Nephron progenitor cell (in vitro differentiated cells): ENCODE data around the gene COA3.

Experiments
- DNase-seq: peaks from one replicate; pipeline ENCODE4 v3.0.0; 2021
- H3K27ac Mint-ChIP-seq: 2 replicates; pipeline ENCODE4 v1.8.0; 2021; ENCODE audit warnings: mild to moderate bottlenecking, moderate library complexity, mixed read lengths
- H3K27me3 Mint-ChIP-seq: 2 replicates; pipeline ENCODE4 v1.8.0; 2021; ENCODE audit warnings: mild to moderate bottlenecking, low read depth, mixed read lengths; ENCODE audit not compliant: poor library complexity
- H3K36me3 Mint-ChIP-seq: 2 replicates; pipeline ENCODE4 v1.8.0; 2021; ENCODE audit warnings: low read depth, mixed read lengths
- H3K4me1 Mint-ChIP-seq: 2 replicates; pipeline ENCODE4 v1.8.0; 2021; ENCODE audit warnings: mixed read lengths
- H3K4me3 Mint-ChIP-seq: 2 replicates; pipeline ENCODE4 v1.8.0; 2021; ENCODE audit warnings: mild to moderate bottlenecking, moderate library complexity, mixed read lengths
- H3K9me3 Mint-ChIP-seq: 2 replicates; pipeline ENCODE4 v1.8.0; 2021; ENCODE audit warnings: mild to moderate bottlenecking, moderate library complexity, mixed read lengths
- TF ChIP-seq, protein P1 (sequence below): fragments of 200-600 bp; sonication (generic); IDR thresholded peaks from 2 replicates; pipeline ENCODE4 v1.5.0; 2021; ENCODE audit warnings: antibody characterized with exemption

Gene COA3

DNA sequence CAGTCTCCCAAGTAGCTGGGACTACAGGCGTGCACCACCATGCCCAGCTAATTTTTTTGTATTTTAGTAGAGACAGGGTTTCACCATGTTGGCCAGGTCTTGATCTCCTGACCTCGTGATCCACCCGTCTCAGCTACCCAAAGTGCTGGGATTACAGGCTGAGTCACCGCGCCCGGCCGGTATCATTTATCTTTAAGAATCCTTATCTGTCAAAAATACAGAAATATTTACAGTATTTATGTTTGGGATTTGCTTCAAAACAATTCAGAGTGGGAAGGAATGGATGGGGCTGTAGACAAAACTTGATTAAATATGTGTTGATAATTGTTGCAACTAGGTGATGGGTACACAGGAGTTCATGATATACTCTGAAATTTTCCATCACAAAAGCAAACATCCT, 22.7 kb upstream of the COA3 start:
- H3K4me1 Mint-ChIP-seq, result peaks cover 23% of the 10 kb centered on the region
- no peaks in the 10 kb centered on the region for H3K9me3 Mint-ChIP-seq
- no peak for DNase-seq
- H3K27me3 Mint-ChIP-seq, result peaks cover 13% of the 10 kb centered on the region
- TF ChIP-seq, protein P1, sequence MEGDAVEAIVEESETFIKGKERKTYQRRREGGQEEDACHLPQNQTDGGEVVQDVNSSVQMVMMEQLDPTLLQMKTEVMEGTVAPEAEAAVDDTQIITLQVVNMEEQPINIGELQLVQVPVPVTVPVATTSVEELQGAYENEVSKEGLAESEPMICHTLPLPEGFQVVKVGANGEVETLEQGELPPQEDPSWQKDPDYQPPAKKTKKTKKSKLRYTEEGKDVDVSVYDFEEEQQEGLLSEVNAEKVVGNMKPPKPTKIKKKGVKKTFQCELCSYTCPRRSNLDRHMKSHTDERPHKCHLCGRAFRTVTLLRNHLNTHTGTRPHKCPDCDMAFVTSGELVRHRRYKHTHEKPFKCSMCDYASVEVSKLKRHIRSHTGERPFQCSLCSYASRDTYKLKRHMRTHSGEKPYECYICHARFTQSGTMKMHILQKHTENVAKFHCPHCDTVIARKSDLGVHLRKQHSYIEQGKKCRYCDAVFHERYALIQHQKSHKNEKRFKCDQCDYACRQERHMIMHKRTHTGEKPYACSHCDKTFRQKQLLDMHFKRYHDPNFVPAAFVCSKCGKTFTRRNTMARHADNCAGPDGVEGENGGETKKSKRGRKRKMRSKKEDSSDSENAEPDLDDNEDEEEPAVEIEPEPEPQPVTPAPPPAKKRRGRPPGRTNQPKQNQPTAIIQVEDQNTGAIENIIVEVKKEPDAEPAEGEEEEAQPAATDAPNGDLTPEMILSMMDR, result no peak
- no peak overlapping the region for H3K27ac Mint-ChIP-seq
- H3K4me3 Mint-ChIP-seq, result peak overlapping the region; percentile 12
- H3K36me3 Mint-ChIP-seq, result peaks cover 40% of the 10 kb centered on the region

DNA sequence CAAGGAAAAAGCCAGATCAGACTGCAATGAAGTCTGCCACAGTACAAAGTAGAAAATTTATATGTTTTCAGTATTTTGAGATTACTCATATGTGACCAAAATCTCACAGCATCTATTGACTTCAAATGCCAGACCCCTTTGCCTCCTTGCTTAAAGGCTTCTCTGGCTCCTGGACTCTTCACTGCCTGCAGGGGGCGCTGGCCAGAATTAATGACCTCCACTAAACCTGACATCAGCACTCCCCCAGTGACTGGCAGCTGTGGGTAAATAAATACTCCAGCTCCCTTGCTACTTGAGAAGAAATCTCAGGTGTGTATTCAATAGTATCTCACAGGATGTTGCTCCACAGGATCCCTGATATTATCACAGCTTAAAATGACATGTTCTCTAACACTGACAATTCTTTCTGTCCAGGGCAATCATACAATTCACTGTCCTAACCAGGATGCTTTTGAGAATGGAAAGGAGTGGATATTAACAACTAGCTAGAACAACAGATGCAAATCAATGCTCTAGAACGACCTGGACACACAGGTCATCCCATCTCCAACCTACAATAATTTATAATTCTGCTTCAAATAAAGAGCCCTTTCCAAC, 21.5 kb upstream of the COA3 start:
- no peaks in the 10 kb centered on the region for H3K9me3 Mint-ChIP-seq
- no peak overlapping the region for H3K4me3 Mint-ChIP-seq
- peak; percentile 77 for DNase-seq
- TF ChIP-seq, protein P1, result peak; percentile 79
- H3K4me1 Mint-ChIP-seq, result peaks cover 23% of the 10 kb centered on the region
- peaks cover 49% of the 10 kb centered on the region for H3K36me3 Mint-ChIP-seq
- peak overlapping the region; percentile 9 for H3K27ac Mint-ChIP-seq
- peaks cover 5% of the 10 kb centered on the region for H3K27me3 Mint-ChIP-seq

DNA sequence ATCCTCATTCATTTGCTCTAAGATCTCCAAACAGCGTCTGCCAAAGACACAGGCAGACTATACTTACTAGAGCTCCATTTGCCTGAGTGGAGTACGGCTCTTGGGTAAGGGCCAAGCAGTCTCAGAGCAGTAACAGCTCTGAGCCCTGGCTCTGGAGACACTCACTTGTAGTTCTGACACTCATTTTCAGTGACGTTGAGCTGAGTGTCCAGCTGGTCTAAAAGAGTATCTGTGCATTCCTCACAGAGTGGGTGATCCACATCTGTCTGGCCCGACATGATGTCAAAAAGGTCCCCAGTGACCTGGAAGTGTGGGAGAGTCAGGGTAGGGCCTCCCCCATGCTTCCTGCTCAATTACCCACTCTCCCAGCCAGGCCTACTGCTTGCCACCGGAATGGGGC, 19.9 kb upstream of the COA3 start:
- no peak overlapping the region for H3K27ac Mint-ChIP-seq
- DNase-seq, result no peak
- peaks cover 16% of the 10 kb centered on the region for H3K4me1 Mint-ChIP-seq
- H3K27me3 Mint-ChIP-seq, result no peaks in the 10 kb centered on the region
- H3K4me3 Mint-ChIP-seq, result no peak overlapping the region
- TF ChIP-seq, protein P1, result no peak
- H3K36me3 Mint-ChIP-seq, result peaks cover 65% of the 10 kb centered on the region
- no peaks in the 10 kb centered on the region for H3K9me3 Mint-ChIP-seq

DNA sequence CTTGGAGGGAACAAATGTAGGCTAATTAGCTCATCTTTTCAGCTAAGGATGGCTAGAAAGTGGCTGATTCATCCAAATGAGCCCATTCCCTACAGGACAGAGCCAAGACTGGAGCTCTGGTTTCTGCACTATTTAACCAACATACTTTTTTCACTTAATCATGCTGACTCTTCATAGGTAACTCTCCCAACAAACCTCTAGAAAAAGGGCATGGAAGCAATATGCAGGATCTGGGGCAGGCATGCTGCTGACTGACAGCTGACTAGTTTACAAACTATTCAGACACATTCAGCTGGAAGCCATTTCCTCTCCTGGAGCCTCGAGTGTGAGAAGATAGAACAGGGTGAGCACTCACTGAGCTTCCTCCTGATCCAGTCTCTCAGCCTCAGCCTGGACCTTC, 19.4 kb upstream of the COA3 start:
- peaks cover 66% of the 10 kb centered on the region for H3K36me3 Mint-ChIP-seq
- TF ChIP-seq, protein P1, result no peak
- H3K4me3 Mint-ChIP-seq, result no peak overlapping the region
- no peaks in the 10 kb centered on the region for H3K27me3 Mint-ChIP-seq
- peaks cover 13% of the 10 kb centered on the region for H3K4me1 Mint-ChIP-seq
- no peak overlapping the region for H3K27ac Mint-ChIP-seq
- DNase-seq, result no peak
- H3K9me3 Mint-ChIP-seq, result no peaks in the 10 kb centered on the region

DNA sequence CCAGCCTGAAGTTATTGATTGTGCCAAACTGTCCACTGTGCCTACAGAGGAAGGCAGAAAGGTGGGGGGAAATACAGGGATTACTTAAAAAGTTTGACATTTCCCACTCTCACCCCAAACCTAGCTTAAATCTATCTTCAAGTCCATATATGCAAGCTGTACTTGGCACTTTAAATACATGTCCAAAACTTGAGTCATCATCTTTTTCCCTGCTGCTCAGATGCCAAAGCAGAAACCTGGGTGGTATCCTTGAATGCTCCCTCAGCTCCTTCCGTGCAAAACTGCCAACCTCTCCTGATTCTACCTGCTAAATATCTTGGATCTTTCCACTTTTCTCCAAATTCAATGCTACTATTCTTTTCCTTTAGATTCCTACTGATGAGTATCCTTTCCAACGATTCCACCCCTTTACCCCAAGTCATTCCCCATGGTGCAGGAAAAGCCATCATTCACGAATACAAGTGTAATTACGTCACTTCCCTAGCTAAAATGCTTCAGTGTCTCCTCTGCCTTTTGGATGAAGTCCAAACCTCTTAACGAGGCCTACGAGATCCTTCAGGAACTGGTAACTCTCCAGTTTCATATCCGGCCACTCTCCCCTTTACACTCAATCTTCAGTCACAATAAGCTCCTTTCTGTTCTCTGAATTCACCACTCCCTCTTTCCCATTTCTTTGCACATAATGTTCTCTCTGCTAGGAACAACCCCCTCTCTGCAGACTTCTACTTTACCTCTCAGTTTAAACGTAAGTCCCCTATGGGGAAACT, 16.3 kb upstream of the COA3 start:
- Mint-ChIP-seq H3K4me3 (no peak overlapping the region), H3K27ac (no peak overlapping the region), H3K4me1 (no peaks in the 10 kb centered on the region), H3K9me3 (no peaks in the 10 kb centered on the region), H3K36me3 (peaks cover 66% of the 10 kb centered on the region), H3K27me3 (no peaks in the 10 kb centered on the region)
- TF ChIP-seq, protein P1, result no peak
- no peak for DNase-seq

DNA sequence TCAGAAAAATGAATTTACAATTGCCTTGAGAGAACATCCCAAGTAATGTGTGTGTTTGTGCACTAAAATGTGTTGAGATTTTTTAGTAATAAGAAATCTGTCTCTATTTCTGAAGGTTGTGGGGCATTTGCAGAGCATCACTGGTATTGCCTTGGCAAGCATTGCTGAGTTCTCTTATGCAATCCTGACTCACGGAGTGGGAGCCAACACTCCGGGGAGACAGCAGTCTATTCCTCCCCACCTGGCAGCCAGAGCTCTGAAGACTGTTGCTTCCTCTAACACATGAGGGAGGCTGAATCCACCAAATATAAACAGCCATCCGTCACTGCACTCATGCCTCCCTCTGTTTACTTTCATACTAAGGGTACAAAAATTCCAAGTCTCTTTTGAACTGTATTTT, 10.7 kb upstream of the COA3 start:
- Mint-ChIP-seq H3K4me1 (peaks cover 18% of the 10 kb centered on the region), H3K36me3 (peaks cover 26% of the 10 kb centered on the region)

More for the DNA sequence above, 10.7 kb upstream of the COA3 start:
- no peak for DNase-seq
- H3K4me3 Mint-ChIP-seq, result no peak overlapping the region
- H3K27me3 Mint-ChIP-seq, result no peaks in the 10 kb centered on the region
- H3K27ac Mint-ChIP-seq, result peak overlapping the region; percentile 47
- no peaks in the 10 kb centered on the region for H3K9me3 Mint-ChIP-seq
- TF ChIP-seq, protein P1, result no peak
